GM19463 (cell line): ENCODE data around the gene ZBTB20.

Source experiments
- ATAC-seq: cut with Tn5 transposase; IDR thresholded peaks from one replicate; pipeline ENCODE4 v1.9.1; 2021; ENCODE audit warnings: mild to moderate bottlenecking, moderate library complexity; ENCODE audit not compliant: unreplicated experiment

ZBTB20 gene

DNA sequence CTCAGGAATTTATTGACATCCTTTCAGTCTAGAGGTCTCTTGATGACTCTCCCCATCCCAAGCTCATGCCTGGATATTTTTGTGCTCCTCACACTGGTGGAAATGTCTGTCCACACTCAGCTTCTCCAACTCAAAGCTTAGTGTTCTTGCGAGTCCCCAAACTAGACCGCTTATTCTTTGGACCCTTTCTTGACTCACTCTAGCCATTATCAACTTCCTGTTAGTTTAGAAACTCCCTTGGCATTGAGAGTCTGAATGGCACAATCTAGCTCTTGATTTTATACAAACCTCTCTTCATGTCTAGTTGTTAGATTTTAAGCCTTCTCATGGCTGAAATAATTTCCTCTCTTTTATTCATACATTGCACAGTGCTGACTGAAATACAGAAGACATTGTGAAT is 833.7 kb downstream of the ZBTB20 start:
- ATAC-seq, result no peak

DNA sequence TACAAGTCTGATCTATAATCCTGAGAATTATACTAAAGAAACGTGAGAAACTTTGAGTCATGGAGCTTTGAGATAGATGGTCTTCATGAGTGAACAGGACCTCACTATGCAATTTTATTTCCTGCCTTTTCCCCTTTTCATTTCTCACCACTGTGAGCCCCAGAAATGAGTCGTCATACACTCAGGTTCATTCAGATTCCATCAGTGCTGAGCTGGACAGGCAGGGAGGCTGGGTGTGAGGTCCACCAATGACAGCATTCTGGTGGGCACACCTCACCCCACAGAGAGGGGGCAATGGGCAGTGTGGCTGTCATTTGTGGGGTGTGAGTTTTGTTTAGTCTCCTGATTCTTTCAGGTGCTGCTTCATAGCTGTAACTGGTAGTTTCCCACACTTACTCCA is 836.4 kb downstream of the ZBTB20 start:
- no peak for ATAC-seq

- ATAC-seq, result peak; percentile 85
Observed at GRCh38 chr3:114308830-114309229, 838.3 kb downstream of the ZBTB20 start.

- ATAC-seq, result no peak
Observed at GRCh38 chr3:114308377-114308776, 838.7 kb downstream of the ZBTB20 start.

DNA sequence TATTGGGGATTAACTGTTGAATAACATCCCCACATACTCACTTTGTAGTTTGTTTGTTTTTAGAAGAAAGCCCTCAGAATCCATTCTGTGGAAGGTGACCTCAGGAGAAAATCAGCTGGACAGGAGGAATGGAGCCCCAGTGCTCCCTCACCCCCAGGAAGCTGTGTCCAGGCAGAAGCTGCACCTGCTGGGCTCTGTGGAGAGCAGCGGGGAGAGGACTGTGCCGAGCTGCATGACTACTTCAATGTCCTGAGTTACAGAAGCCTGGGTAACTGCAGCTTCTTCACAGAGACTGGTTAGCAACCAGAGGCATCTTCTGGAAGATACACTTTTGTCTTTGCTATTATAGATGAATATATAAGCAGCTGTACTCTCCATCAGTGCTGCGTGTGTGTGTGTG is 839.3 kb downstream of the ZBTB20 start:
- ATAC-seq, result no peak

- ATAC-seq, result peak; percentile 44
Observed at GRCh38 chr3:114307222-114307830, 839.8 kb downstream of the ZBTB20 start.

DNA sequence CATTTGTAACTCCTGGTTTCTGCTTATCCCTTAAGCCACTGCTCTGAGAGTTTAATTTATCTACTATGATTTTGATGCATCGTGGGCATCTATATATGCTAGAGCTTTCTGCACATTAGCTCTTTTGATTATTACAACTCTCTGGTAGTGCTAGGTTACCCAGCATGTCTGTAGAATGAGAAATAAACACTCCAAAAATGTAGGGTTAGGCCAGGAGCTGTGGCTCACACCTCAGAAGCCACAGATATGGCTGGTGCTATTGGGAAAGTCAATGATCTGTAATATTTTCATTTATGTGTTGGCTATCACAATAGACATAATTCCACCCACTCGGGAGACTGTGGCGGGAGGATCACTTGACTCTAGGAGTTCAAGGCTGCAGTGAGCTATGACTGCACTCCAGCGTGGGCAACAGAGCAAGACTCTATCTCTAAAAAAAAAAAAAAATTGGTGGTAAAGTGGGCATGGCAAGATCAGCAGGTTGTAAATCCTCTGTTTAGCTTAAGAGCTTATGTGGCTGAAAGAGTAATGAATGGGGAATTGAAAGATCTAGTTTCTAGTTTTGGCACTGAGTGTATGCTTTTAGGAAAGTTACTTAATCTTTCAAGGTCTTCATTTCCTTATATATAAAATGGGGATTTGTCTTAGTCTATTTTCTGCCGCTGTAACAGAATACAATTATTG is 847.0 kb downstream of the ZBTB20 start:
- ATAC-seq, result peak; percentile 53

- ATAC-seq, result no peak
Observed at GRCh38 chr3:114299421-114299820, 847.7 kb downstream of the ZBTB20 start.

- no peak for ATAC-seq
Observed at GRCh38 chr3:114295946-114296345, 851.1 kb downstream of the ZBTB20 start.

DNA sequence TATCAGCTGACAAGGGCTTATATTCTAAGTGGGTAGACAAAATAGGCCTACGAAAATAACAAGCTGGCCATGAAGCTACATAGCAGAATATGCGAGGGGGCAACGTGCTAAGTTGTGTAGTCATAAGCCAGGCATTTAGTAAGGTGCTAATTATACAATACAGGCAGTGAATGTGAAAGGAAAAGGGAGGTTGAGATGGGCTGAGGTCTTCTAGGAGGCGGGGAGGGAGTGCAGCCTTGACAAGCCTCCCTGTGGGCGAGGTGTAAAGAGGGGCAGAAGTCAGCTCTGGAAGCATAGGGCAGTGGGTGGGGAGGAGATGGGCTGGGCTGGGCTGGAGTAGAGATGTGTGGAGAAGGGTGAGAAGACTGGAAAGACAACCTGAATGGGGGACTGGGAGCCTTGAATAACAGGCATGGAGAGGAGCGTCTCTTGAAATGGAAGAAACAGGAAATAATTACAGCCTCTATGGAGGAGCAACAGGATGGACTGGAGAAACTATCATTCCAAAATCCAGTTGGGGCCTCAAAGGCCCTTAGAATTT is 852.1 kb downstream of the ZBTB20 start:
- no peak for ATAC-seq

DNA sequence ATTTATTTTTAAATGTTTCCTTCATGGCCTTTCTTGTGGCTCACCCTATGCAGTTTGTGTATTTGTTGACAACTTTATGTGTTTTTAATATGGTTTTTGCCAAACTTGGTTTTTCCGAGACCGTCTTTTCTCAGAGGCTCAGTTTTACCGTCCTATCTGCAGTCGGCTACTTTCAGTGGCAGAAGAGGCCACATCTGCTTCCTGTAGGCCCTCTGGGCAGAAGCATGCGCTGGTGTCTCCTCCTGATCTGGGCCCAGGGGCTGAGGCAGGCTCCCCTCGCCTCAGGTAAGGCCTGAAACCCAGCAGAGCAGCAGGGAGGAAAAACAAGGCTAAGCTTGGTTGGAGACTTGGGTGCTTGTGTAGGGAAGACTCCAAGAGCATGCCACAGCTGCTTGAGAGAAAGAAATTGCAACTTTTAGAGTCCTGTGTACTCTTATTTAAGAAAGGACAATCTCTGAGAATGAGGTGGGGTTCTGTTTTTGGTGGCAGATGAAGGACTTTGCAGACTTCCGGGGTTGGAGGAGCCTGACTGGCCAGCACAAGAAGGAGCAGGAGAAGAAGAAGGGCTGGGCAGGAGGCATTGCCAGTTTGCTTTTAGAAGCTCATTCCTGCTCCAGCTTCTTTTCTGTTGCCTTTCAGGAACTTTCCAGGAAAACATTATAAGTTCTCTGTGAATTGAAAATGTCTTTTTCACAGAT is 853.1 kb downstream of the ZBTB20 start, which contains the start of gene TIGIT:
Gene TIGIT (plus strand): TSS at position 191 of the 698 bp plus-strand sequence. CDS start 34 bp downstream, at position 225.
- no peak for ATAC-seq

DNA sequence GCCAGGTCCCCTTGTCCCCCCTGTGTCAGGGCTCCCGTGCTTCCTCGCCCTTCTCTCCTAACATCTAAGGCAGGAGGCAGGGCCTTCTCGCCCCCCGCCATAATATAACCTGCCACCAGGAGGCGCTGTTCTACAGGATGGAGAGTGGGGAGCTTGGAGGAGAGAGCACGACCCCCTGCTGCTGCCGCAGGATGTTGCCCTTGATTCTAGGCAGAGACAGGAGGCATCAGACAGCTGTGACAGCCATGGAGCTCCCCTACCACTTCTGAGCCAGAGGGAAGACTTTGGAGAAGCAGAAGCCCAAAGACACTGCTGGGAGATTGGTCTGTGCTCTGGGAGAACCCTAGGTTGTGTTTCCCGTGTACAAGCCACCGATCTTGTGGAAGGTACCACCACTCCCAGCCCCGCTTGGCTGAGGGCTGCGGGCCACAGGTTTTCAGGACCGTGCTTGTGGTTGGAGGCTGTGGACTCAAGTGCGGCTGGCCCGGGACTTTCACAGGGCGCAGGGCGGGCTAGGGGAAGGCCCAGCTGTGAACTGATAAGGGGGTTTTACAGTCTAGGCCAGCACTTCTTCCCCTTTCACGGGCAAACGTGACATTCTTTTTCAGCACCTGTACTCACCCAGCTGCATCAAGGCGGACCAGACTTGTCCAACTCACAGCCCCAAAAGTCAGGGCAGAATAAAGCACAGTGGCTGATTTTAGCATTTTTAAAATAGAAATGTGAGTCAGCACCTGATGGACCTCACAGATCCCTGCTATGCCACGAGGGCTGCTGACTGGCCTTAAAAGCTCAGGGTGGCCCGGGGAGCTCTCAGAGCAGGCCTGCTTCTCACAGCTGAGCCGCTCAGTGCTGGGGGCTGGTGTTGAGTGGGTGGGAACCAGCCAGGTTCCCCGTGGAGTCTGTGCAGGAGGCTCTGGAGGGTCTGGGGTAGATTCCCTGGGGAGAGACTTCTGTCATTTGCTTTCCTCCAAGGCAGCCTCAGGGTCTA is 855.9 kb downstream of the ZBTB20 start:
- peak; percentile 88 for ATAC-seq

GRCh38 chr3:114286266-114286665 is 860.8 kb downstream of the ZBTB20 start:
- no peak for ATAC-seq

GRCh38 chr3:114285648-114286230 is 861.3 kb downstream of the ZBTB20 start:
- peak; percentile 45 for ATAC-seq

- ATAC-seq, result no peak
Observed at GRCh38 chr3:114284644-114285043, 862.4 kb downstream of the ZBTB20 start.
